ENCODE results near the gene BEAN1.

- no peak for TF ChIP-seq EZH2 (IDR thresholded peaks at IDR 0.05; ENCODE audit: low read length, missing control alignments)
- TF ChIP-seq, protein P1, sequence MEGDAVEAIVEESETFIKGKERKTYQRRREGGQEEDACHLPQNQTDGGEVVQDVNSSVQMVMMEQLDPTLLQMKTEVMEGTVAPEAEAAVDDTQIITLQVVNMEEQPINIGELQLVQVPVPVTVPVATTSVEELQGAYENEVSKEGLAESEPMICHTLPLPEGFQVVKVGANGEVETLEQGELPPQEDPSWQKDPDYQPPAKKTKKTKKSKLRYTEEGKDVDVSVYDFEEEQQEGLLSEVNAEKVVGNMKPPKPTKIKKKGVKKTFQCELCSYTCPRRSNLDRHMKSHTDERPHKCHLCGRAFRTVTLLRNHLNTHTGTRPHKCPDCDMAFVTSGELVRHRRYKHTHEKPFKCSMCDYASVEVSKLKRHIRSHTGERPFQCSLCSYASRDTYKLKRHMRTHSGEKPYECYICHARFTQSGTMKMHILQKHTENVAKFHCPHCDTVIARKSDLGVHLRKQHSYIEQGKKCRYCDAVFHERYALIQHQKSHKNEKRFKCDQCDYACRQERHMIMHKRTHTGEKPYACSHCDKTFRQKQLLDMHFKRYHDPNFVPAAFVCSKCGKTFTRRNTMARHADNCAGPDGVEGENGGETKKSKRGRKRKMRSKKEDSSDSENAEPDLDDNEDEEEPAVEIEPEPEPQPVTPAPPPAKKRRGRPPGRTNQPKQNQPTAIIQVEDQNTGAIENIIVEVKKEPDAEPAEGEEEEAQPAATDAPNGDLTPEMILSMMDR (conservative IDR thresholded peaks at IDR 0.05 in 1 of 2, IDR thresholded peaks at IDR 0.05 in 1 of 2; ENCODE audit: low read depth in 1 of 2, low read length in 2 of 2) = no peak
These were observed 3.9 kb upstream of the BEAN1 start for GRCh38 chr16:66423177-66423576.

All from fibroblast of lung (primary cell).